ENCODE data around the gene CGN.

CGN gene

GRCh38 chr1:151584780-151585179 is 73.6 kb downstream of the CGN start:
- no peak for DNase-seq (ENCODE audit: extremely low read depth, insufficient read length)
- no peaks in the 10 kb centered on the region for H3K27me3 ChIP-seq (replicated peaks; ENCODE audit: control insufficient read depth, insufficient read depth, low read length)
- H3K36me3 ChIP-seq (ENCODE audit: control insufficient read depth, insufficient read depth, low read length) = no peaks in the 10 kb centered on the region
- H3K4me3 ChIP-seq (replicated peaks; ENCODE audit: low read depth, low read length) = no peak overlapping the region
- TF ChIP-seq, protein P1, sequence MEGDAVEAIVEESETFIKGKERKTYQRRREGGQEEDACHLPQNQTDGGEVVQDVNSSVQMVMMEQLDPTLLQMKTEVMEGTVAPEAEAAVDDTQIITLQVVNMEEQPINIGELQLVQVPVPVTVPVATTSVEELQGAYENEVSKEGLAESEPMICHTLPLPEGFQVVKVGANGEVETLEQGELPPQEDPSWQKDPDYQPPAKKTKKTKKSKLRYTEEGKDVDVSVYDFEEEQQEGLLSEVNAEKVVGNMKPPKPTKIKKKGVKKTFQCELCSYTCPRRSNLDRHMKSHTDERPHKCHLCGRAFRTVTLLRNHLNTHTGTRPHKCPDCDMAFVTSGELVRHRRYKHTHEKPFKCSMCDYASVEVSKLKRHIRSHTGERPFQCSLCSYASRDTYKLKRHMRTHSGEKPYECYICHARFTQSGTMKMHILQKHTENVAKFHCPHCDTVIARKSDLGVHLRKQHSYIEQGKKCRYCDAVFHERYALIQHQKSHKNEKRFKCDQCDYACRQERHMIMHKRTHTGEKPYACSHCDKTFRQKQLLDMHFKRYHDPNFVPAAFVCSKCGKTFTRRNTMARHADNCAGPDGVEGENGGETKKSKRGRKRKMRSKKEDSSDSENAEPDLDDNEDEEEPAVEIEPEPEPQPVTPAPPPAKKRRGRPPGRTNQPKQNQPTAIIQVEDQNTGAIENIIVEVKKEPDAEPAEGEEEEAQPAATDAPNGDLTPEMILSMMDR (IDR thresholded peaks at IDR 0.05; ENCODE audit: insufficient read depth, low read length, poor library complexity, severe bottlenecking) = no peak

DNA sequence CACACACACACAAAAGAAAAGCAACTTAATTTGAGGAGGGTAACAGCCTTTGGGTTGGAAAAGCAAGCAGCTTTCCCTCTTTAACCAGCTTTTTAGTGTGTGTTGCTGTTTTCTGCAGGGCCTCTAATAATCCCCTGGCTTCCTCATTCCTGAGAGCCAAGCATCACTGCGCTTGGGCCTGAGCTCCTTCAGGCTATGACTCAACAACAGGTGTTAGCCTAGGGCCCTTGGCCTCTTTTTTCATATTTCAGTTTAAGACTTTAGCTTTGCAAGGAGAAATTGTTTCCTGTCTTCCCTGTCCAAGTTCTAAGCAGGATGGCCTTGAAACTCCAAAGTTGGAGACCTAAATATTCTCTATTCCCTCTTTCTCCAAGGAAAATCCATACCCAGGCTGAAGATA is 74.4 kb downstream of the CGN start:
- no peak for DNase-seq (ENCODE audit: extremely low read depth, insufficient read length)
- TF ChIP-seq, protein P1 (IDR thresholded peaks at IDR 0.05; ENCODE audit: insufficient read depth, low read length, poor library complexity, severe bottlenecking) = no peak
- Histone ChIP-seq H3K4me3 (replicated peaks; ENCODE audit: low read depth, low read length) (no peak overlapping the region), H3K27me3 (replicated peaks; ENCODE audit: control insufficient read depth, insufficient read depth, low read length) (no peaks in the 10 kb centered on the region), H3K36me3 (ENCODE audit: control insufficient read depth, insufficient read depth, low read length) (no peaks in the 10 kb centered on the region)

Data from GM06990 (cell line).